C1 segment of cervical spinal cord (tissue), 14 donors: Measurements from ENCODE around the gene MED13.
"Not testable (repeated sequence)": the region's sequence is repeated elsewhere in the genome, so short reads cannot be mapped to it uniquely, and the experiment has no call there.

Source experiments
- DNase-seq, 14 donors: peaks; one replicate each; lab custom pipeline; 2025; lab: John Stamatoyannopoulos, UW

Gene MED13

DNA sequence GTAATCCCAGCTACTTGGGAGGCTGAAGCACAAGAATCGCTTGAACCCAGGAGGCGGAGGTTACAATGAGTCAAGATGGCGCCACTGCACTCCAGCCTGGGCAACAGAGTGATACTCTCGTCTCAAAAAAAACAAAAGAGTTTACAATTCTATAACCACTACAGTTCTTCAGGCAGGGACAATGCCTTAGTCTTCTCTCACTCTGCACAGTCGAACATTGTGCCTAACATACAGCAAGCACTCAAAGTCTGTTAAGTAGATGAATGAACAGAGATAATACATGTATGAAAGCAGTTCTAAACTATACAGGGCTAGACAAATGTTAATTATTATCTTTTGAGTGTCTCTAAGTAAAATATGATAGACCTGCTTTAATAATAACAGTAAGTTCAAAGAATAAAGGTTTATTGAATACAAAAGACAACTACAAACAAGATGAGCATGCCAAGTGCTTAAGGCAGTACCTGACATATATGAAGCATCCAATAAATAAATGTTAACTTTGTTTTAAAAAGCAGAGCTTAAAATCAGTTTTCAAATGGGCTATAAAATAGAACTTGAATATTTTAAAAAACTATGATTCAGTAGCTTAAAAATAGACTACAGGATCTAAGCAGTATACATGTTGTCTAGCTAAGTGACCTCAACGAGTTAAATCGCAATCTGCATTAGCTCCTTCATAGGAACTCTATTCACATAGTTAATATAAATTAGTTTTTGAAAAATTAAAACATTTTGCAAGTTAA lies 156.6 kb downstream of the MED13 start:
- DNase-seq, result no peak

DNA sequence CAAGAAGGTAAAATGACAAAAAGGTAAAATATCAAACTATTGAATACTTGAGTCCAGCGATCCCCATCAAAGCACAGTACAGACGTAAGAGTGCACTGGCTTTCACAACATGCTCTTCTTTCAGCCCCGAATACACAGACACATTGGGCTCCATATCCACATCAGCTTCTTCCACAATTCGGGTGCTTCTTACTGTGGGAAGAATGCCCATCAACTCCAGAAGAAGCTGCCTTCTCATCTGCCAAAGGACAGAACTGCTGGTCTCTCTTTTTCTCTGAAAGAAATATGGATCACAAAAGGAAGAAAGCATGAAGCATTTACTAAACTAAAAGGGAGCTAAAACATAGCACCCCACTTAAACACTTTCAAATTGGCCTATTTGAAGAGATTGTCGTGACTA lies 157.7 kb downstream of the MED13 start:
- DNase-seq, result no peak

DNA sequence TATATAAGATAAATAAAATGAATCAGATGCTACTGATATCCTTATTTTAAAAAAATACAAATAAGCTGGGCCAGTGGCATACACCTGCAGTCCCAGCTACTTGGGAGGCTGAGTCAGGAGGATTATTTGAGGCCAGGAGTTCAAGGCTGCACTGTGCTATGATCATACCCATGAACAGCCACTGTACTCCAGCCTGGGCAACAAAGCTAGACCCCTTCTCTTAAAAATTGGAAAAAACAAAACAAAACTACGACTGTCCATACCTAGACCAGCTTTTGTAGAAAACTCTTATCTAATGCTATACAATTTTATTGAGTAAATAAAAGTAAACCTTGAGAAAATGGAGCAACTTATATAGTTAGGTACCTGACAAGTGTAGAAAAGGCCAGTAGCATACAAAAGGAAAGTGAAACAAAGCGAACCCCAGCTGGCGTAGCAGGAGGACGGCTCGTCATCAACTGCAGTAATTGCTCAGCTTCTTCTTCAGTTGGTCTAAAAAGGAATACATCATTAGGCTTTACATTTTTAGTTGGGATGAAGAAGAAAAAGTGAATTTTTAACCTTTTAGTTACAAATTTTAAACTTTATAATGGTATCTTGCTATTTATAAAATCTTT lies 160.9 kb downstream of the MED13 start:
- no peak for DNase-seq

DNA sequence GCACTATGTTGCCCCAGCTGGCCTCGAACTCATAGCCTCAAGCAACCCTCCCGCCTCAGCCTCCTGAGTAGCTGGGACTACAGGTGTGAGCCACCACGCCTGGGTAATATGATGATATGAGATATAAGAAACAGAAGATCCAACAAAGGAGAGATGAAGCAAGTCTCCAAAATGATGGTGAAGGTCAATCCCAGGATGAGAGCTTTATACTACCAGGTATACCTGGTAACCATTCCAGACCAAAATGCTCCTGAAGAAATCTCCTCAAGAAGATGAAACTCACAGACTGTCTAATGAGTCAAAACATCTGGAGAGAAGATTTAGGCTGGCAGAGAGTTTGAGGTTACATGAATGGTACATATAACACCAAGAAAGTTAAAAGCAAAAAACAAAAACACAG lies 161.8 kb downstream of the MED13 start:
- DNase-seq, result no peak

DNA sequence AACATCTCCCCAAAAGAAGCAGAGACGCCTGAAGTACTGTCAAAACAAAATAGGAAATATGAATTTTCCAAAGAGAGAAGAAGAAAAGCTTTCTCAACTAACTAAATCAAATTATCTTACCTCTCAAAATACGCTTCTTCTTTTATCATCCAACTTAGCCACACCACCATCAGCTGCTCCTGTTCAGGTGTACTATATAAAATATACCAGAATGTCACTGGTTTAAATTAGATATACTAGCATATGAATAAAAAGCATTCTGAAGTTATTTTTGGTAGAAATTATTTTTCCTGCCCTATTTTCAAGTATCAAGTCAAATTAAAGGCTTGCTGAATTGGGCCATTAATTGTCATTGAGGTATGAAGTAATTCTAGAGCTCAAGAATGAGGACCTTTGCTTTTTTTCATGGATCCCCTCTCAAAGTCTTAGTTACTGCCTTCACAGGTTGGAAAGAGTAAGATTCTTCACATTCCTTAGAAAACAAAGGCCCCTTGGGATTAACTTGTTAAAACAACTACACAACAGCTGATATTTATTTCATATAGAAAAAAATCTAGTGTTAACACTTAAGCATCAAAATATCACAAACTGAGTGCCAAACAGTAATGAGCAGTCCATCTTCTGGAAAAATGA lies 167.4 kb downstream of the MED13 start:
- DNase-seq, result no peak

DNA sequence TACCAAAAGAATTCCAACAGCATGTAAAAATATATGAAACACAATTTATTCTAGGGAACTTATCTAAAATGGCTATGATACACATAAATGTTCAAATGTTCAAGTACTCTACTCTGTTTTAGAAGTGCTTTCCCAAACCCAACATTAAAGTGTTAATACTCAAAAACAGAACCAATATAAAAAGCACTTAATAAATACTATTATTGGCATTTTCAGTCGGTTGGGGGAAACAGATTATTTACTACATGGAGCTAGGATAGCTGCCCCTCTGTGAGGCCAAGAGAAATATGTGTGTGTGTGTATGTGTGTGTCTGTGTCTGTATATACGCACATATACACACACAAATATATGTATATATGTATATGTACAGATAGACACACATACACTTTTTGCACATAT lies 169.7 kb downstream of the MED13 start:
- DNase-seq, result no peak

DNA sequence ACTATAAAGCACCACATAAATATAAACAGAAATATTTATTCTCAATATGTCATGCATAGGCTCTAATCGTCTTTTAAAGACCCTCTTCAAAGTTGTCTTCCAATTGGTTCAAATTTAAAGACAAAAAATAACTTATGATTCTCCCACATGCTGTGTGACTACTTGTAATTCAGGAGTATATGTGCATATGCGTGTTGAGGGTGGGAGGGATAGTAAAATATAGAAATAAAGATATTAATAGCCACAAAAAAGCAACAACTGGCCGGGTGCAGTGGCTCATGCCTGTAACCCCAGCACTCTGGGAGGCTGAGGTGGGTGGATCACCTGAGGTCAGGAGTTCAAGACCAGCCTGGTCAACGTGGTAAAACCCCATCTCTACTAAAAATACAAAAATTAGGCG lies 170.8 kb downstream of the MED13 start:
- DNase-seq, result not testable (repeated sequence)
